OCI-LY1 (cell line): ENCODE data around the gene CDH4.

Experiments used
- H2AFZ ChIP-seq: fragments of 200-600 bp; sonication (generic), shearing (Covaris generic); 2 replicates; pipeline ENCODE4 v1.6.0; 2014; ENCODE audit warnings: antibody characterized with exemption, mild to moderate bottlenecking, low read length
- H3F3A ChIP-seq: fragments of 200-600 bp; sonication (generic), shearing (Covaris generic); 2 replicates; pipeline ENCODE4 v1.6.0; 2014; ENCODE audit warnings: mild to moderate bottlenecking, antibody characterized with exemption, low read length, moderate library complexity; ENCODE audit not compliant: insufficient read depth
- H3K27ac ChIP-seq: fragments of 200-600 bp; sonication (generic); 2 replicates; pipeline ENCODE4 v1.5.1; 2014; ENCODE audit warnings: low read length, mixed run types, mild to moderate bottlenecking, low read depth; ENCODE audit not compliant: poor library complexity, severe bottlenecking
- H3K27me3 ChIP-seq: fragments of 200-600 bp; sonication (generic); 2 replicates; pipeline ENCODE4 v1.6.0; 2014; ENCODE audit warnings: antibody characterized with exemption, mild to moderate bottlenecking, low read length, moderate library complexity; ENCODE audit not compliant: insufficient read depth
- H3K36me3 ChIP-seq: fragments of 200-600 bp; sonication (generic); 2 replicates; pipeline ENCODE4 v1.6.1; 2014; ENCODE audit warnings: mild to moderate bottlenecking, antibody characterized with exemption, low read length, moderate library complexity, mixed read lengths; ENCODE audit not compliant: insufficient read depth
- H3K4me1 ChIP-seq: fragments of 200-600 bp; sonication (generic); 2 replicates; pipeline ENCODE4 v1.5.1; 2014; ENCODE audit warnings: mild to moderate bottlenecking, low read length, moderate library complexity; ENCODE audit not compliant: insufficient read depth, severe bottlenecking
- H3K4me2 ChIP-seq: fragments of 200-600 bp; sonication (generic), shearing (Covaris generic); 2 replicates; pipeline ENCODE4 v1.6.1; 2014; ENCODE audit warnings: low read length
- H3K4me3 ChIP-seq: fragments of 200-600 bp; sonication (generic); 2 replicates; pipeline ENCODE4 v1.5.1; 2014; ENCODE audit warnings: low read length, low read depth, mild to moderate bottlenecking, mixed read lengths; ENCODE audit not compliant: poor library complexity, severe bottlenecking
- H3K79me2 ChIP-seq: fragments of 200-600 bp; shearing (Covaris generic); 2 replicates; pipeline ENCODE4 v1.6.1; 2016; ENCODE audit warnings: mixed run types, low read length, mixed read lengths; ENCODE audit not compliant: insufficient read depth
- H3K9ac ChIP-seq: fragments of 200-600 bp; sonication (generic), shearing (Covaris generic); 2 replicates; pipeline ENCODE4 v1.6.1; 2014; ENCODE audit warnings: mild to moderate bottlenecking, low read length, mixed read lengths
- H3K9me2 ChIP-seq: fragments of 200-600 bp; sonication (generic), shearing (Covaris generic); 2 replicates; pipeline ENCODE4 v1.6.1; 2014; ENCODE audit warnings: low read depth, mild to moderate bottlenecking, low read length, mixed read lengths
- H3K9me3 ChIP-seq: fragments of 200-600 bp; shearing (Covaris generic); 2 replicates; pipeline ENCODE4 v1.6.1; 2014; ENCODE audit warnings: low read length, mixed read lengths
- H4K20me1 ChIP-seq: fragments of 200-600 bp; sonication (generic), shearing (Covaris generic); 2 replicates; pipeline ENCODE4 v1.6.0; 2016; ENCODE audit warnings: mild to moderate bottlenecking, low read length; ENCODE audit not compliant: insufficient read depth
- CTCF ChIP-seq: fragments of 200-600 bp; sonication (generic), shearing (Covaris generic); IDR thresholded peaks from 2 replicates; pipeline ENCODE4 v1.5.1; 2017; ENCODE audit warnings: mild to moderate bottlenecking, antibody characterized with exemption, low read length, moderate library complexity, mixed read lengths
- EZH2 ChIP-seq: fragments of 200-600 bp; sonication (generic), shearing (Covaris generic); IDR thresholded peaks from 2 replicates; pipeline ENCODE4 v1.8.0; 2017; ENCODE audit warnings: borderline replicate concordance, mixed run types, mild to moderate bottlenecking, antibody characterized with exemption, low read length, moderate library complexity, mixed read lengths

The CDH4 gene

DNA sequence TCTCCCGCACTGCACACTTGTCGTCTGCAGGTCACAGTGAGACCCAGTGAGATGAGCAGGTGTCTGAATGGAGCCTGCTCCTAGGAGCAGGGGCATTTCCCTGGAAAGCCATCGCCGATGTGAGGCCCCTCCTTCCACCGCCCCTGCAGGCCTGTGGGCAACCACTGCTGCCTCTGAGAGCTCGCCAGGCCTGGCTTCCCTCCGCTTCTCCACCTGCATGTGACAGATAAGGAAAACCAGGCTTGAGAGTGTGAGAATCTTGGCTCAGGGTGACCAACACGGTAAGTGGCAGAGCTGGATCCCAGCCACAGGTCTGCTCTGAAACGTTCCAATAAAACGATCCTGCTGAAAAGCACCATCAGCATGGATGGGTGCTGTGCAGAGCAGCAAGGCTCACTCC, 332.8 kb downstream of the CDH4 start:
- Histone ChIP-seq H3K27ac (no peak overlapping the region), H3K9me3 (no peaks in the 10 kb centered on the region), H3K36me3 (no peaks in the 10 kb centered on the region), H3K79me2 (no peaks in the 10 kb centered on the region), H3K4me1 (no peaks in the 10 kb centered on the region), H2AFZ (no peak overlapping the region), H4K20me1 (no peaks in the 10 kb centered on the region), H3K4me2 (no peak overlapping the region), H3K27me3 (no peaks in the 10 kb centered on the region), H3F3A (no peaks in the 10 kb centered on the region), H3K4me3 (no peak overlapping the region), H3K9ac (no peak overlapping the region), H3K9me2 (no peaks in the 10 kb centered on the region)
- no peak for TF ChIP-seq CTCF
- no peak for TF ChIP-seq EZH2

- H2AFZ ChIP-seq, result no peak overlapping the region
- H3K9me2 ChIP-seq, result no peaks in the 10 kb centered on the region
These were observed 333.7 kb downstream of the CDH4 start for GRCh38 chr20:61585764-61586163.

DNA sequence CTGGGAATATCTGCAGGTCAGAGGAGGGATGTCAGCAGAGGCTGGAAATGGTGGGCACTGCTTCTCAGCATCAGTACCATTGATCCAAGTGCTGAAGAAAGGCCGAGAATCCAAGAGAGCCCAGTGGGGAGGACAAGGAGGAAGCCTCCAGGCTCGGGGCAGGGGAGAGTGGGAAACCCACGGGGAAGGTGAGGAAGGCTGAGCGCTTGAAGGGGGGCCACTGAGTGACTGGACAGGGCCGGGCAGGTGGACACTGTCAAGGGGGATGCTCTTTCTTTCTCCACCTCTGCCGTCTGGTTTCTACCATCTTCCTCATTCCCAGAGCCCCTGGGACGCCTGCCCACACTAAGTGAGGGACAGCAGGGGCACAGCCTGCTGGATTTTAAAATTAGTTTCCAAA, 335.0 kb downstream of the CDH4 start:
- no peaks in the 10 kb centered on the region for H3F3A ChIP-seq
- H3K27me3 ChIP-seq, result no peaks in the 10 kb centered on the region
- no peaks in the 10 kb centered on the region for H3K9me2 ChIP-seq
- no peak overlapping the region for H3K4me2 ChIP-seq
- H3K27ac ChIP-seq, result no peak overlapping the region
- no peak overlapping the region for H3K4me3 ChIP-seq
- no peak overlapping the region for H2AFZ ChIP-seq
- H3K79me2 ChIP-seq, result no peaks in the 10 kb centered on the region
- TF ChIP-seq EZH2 (no peak), CTCF (no peak)
- no peaks in the 10 kb centered on the region for H3K36me3 ChIP-seq
- no peaks in the 10 kb centered on the region for H3K4me1 ChIP-seq
- no peak overlapping the region for H3K9ac ChIP-seq
- H4K20me1 ChIP-seq, result no peaks in the 10 kb centered on the region
- H3K9me3 ChIP-seq, result no peaks in the 10 kb centered on the region

More at GRCh38 chr20:61585764-61586163, 333.7 kb downstream of the CDH4 start:
- Histone ChIP-seq H3K4me3 (no peak overlapping the region), H3K27me3 (no peaks in the 10 kb centered on the region), H3K79me2 (no peaks in the 10 kb centered on the region), H3K4me2 (no peak overlapping the region), H3K9ac (no peak overlapping the region), H4K20me1 (no peaks in the 10 kb centered on the region), H3K4me1 (no peaks in the 10 kb centered on the region), H3K36me3 (no peaks in the 10 kb centered on the region), H3K9me3 (no peaks in the 10 kb centered on the region), H3K27ac (no peak overlapping the region), H3F3A (no peaks in the 10 kb centered on the region)
- TF ChIP-seq CTCF, result no peak
- no peak for TF ChIP-seq EZH2
